HG03025 (cell line): Measurements from ENCODE around the gene NR6A1.
"Not testable (repeated sequence)": the region's sequence is repeated elsewhere in the genome, so short reads cannot be mapped to it uniquely, and the experiment has no call there.

Source experiments
- ATAC-seq: cut with Tn5 transposase; IDR thresholded peaks from one replicate; pipeline ENCODE4 v1.9.1; 2021; ENCODE audit warnings: mild to moderate bottlenecking, moderate library complexity; ENCODE audit not compliant: unreplicated experiment, low FRiP score

Gene NR6A1

DNA sequence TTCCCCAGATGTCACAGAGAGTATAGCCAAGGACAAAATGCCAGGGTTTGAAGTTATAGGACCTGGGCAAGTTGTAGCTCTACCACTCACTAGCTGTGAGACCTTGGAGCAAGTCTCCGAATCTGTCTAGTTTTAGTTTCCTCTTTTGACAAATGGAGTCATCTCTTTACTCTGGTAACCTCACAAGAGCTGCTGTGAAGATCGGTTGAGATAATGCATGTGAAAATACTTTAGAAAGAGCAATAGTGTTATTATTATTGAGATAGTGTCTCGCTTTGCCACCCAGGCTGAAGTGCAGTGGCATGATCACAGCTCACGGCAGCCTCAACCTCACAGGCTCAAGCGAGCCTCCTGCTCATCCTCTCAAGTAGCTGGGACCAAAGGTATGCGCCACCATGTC is 146.0 kb downstream of the NR6A1 start:
- ATAC-seq: no peak

DNA sequence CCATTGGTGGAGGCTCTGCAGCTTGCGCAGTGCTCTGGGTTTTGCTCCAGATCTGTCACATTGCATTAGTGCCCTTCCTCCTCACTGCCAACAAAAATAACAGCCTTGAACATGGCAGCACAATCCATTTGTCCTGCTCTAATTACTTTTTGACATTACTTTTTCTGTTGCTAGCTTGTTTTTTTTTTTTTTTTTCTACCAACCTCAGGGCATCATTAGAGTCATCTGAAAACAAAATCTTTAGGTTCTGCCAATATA is 146.4 kb downstream of the NR6A1 start:
- no peak for ATAC-seq

DNA sequence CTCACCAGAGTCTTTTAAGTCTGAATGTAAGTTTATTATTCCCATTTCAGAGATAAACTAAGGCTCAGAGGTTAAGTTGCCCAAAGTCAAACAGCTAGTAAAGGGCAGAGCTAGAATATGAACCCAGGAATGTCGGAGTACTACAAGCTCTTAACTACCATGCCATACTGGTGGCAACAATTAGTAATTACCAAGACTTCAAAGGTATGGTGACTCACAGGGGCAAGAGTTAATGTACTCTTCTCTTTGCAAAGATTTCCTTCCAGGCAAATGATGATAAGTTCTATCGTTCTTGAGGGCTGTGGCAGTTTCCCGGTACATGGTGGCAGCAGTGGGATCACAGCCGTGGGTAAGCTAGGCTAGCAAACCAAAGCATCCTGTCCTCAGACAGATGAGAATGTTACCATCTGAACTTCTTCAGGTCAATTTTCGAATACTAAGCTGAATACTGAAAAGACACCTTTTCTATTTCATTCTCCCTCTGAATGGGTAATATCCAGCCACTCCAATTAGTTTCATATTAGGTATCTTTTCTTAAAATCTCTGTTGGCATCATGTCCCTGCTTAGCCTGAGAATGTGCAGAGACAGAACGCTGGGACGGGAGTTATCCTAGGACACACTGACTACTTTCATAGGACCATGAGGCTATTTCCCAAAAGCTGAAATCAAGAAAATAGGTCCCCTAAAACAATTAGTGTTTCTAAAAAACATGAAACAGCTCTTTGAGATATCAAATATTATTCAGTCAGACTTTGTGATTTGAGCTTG is 147.0 kb downstream of the NR6A1 start:
- ATAC-seq: no peak

DNA sequence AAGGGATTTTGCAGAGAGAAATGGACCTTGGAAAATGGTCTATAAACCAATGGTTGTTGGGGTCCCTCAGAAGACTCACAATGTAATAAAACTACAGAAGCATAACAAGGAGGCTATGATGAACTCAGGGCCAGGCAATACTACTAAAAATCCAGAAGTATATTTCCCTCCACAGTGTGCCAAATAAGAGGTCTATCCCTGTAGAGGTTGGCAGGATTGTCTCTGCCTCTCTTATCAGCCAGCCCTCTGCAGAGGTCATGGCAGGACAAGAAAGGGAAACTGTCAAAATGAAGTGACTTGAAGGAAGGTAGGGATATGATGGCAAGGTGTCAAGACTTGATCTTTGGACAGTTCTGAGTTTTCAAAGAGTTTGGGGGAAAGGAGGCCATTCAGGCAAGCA is 148.2 kb downstream of the NR6A1 start:
- no peak for ATAC-seq

DNA sequence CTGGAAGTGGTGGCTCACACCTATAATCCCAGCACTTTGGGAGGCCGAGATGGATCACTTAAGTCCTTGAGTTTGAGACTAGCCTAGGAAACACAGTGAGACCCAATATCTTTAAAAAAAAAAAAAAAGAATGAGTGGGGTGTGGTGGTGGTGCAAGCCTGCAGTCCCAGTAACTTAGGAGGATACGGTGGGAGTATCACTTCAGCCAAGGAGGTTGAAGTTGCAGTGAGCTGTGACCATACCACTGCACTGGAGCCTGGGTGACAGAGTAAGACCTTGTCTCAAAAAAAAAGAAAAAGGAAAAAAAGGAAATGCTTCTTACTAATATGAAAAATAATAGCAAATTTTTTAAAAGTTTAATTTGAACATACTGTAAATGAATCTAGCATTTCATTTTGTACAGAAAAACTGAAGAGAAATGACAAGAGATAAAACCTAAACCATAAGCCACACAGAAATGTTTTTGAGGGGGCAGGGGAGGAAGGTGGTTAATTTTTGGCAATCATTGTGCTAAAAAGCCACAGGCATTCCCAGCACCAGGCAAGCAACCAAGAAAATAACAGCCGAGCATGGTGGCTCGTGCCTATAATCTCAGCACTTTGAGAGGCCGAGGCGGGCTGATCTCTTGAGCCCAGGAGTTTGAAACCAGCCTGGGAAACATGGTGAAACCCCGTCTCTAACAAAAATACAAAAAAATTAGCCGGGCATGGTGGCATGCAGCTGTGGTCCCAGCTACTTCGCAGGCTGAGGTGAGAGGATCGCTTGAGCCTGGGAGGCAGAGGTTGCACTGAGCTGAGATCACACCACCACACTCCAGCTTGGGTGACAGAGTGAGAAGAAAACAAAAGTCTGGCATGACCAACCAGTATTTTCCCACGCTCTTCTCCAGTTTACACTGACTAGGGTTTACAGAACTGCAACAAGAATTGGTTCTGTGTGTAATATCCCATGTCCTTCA is 149.5 kb downstream of the NR6A1 start:
- no peak for ATAC-seq

DNA sequence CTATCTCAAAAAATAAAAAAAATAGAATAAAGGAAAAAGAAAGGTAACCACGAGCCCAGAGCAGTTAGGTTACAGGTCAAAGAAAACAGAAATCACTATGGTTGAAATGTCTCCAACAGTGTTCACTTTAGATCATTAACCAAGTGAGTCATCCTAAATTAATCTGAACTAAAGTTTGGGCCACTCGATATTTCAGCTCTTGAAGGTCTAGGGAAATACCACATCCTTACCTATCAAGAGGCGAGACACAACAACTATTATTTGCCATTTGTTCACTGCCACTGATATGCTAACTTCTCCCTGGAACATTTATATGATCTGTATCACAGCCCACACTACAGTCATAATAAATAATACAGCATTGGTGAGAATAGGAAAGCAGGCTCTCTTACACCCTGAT is 152.6 kb downstream of the NR6A1 start:
- no peak for ATAC-seq

DNA sequence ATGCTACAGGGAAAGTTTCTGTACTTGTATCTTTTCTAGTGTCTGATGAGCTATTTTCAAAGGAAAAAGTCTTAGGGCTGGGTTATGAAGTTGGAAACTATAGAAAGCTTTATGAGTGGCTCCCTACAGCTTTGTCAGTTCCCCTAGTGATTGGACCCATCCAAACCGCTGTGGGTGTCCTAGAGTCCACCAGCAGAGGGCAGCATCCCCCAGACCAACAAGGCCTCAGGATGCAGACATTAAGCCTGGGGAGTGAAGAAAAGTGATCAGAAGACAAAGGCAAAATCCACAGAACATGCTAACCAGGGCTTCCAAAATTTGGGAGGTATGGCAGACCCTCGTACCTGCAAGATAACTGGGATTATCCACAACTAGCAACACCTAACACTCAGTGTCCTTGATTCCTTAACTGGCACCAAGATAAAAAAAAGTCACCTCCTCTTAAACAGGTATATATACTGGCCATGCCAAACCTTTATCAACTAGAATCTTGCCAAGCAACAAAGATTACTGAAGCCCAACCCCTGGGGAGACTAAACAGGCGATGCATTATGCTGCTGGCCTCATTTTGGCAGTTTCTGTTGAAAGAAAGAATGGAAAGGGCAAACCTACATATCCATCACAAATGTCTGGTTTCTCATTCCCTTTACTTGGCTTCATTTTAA is 153.5 kb downstream of the NR6A1 start:
- no peak for ATAC-seq

DNA sequence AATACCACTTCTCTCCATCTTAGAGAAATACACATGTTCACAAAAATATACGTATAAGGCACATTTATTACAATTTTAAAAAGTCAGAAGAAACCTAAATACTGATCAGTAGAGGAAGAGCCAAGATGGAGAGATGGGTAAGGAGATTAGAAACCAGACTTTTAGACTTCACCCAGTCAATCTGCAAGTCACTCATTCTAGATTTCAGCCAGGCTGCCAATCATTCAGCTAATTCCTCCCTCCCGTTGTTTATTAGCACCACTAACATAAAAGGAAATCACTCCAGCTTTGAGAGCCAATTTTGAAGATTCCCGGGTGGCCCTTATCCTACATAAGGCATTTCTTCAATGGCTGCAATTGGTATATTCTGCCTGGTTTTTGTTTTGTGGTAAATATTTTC is 154.2 kb downstream of the NR6A1 start:
- no peak for ATAC-seq

DNA sequence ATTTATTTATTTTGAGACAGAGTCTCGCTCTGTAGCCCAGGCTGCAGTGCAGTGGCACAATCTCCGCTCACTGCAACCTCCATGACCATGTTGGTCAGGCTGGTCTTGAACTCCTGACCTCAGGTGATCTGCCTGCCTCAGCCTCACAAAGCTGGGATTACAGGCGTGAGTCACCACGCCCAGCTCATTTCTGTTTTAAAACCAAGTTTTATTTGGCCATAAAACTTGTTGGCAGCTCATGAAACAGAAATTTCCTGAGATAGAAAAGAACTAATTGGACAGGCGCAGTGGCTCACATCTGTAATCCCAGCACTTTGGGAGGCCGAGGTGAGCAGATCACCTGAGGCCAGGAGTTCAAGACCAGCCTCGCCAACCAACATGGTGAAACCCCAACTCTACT is 155.3 kb downstream of the NR6A1 start:
- ATAC-seq: not testable (repeated sequence)

DNA sequence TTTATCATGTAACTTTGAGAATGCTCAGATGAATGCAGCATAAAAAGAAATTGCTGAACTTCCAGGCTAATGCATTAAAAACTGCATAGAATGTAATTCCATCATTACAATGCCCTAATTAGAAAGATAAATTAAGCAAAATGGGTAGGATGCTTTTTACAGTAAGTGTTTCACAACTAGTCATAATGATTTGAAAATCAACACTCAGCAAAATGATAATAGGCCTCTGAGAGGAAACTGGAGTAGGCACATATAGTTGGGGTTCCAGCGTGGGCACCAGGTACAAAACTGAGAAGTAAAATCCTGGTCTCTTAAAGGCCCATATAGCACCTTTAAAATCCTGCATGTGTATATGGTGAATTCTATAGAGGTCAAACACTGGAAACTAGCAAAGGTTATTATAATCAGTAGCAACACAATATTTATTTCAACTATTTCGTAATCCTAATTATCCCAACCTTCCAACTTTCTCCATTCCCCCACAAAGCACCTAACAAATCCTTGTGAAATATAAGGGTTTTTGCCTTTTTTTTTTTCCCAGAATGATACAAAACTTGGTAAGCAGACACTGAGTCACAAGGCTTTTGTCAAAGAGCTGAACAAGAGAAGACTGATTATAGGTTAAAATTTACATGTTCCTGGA is 155.9 kb downstream of the NR6A1 start:
- ATAC-seq: no peak

DNA sequence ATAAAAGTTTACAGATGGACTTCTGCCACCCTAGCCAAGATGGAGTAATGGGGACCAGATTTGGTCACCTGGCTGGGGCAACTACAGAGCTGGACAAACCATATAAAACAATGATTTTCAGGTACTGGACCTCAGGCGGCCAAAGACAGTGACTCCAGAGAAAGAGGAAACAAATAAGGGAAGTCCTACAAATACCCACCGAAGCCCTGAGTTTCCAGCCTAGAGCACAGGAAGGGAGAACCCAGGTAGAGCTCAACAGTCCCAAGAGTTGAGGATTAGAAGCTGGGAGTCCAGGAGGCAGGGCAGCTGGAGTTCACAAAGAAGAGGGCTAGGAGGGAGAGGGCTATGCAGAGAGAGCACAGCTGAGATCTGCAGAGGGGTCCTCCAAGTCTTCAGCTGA is 157.3 kb downstream of the NR6A1 start:
- ATAC-seq: no peak

DNA sequence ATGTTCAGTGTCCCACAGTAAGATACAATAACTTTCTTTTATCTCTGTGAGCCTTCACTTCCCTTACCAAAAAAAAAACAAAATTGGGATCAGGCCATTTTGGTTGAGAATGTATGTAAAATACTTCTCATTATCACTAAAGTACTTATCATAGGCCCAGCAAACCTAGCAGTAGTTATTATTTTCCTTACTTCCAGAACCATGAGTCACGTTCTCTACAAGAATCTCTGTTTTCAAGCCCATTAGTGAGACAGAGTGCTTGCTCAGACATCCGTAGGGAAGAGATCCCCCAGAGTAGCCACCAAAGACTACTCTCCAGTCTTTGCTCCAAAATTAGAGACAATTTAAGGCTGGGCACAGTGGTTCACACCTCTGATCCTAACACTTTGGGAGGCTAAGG is 160.0 kb downstream of the NR6A1 start:
- ATAC-seq: no peak

DNA sequence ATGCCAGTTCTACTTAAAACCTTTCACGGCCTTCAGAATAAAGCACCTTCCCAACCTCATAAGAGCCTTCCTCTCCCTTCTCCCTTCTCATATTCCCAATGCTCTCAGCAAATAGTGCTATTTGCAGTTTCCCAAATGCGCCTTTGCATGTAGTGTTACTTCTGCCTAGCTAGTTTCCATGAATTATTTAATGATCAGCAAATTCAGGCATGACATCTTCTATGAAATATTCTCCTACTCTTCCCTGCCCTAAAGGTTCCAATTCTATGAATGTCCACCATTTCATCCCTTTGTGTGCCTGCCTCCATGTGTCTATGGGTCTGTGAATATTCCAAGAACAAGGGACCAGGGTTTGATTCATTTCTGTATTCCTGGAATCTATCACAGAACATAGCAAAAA is 165.1 kb downstream of the NR6A1 start:
- ATAC-seq: no peak

DNA sequence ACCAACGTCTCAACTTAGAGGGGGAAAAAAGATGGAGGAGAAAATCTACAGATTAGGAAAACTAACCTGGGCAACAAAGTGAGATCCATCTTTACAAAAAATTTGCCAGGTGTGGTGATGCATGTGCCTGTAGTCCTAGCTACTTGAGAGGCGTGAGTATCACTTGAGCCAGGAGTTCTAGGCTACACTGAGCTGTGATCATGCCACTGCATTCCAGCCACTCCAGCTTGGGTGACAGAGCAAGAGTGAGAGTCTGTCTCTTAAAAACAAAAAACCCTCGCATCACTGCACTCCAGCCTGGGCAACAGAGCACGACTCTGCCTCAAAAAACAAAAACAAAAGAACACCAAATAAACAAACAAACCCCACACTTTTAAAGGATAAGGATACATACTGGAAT is 165.9 kb downstream of the NR6A1 start:
- no peak for ATAC-seq

DNA sequence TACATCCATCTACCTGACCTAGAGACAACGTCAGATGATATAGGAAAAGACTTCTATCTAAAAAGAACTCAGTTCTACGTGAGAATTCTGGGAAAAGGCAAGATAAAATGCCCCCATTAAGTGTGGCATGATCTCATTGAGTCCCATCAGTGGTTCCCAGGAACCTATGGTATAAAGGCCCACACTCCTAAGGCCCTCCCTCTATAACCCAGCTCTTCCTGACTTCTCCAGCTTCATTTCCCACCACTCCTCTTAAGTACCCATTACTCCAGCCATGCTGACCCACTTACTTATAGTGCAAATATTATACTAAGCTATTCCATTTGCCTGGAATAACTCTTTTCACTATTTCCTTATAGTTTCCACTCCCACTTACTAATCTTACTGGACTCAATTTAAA is 168.5 kb downstream of the NR6A1 start:
- no peak for ATAC-seq

DNA sequence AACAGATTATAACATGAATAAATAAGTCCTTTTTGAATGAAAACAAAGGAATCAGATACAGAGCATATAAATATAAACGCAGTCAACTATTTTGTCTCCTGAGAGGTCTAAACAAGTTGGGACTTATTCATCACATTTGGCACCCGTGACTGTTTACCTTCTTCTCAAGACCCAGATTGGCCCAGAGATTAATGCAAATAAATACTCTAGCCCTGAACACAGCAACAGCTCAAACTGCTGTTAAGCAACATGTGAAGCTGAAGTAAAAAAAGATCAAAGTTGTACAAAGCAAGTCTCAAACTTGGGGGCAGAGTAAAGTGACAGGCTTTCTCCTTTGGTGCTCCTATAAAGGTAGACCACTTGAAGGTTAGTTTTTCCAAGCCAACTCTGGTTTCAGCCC is 168.9 kb downstream of the NR6A1 start:
- ATAC-seq: no peak

DNA sequence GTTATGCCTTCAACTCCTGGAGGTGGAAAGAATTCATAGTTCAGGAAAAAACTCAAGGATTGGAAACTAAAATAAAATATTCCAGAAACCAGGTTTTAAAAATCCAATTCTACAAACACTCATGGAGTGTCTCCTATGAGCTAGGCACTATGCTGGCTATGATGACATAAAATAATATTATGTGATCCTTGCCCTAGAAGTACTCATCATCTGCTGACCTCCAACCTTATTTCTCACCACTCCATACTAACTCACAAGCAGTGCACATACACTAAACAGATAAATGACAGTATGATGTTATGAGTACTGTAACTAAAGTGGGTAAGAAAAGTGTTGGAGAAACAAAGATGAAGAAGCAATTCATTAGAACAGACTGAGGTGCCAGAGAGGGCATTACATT is 170.7 kb downstream of the NR6A1 start:
- ATAC-seq: no peak

DNA sequence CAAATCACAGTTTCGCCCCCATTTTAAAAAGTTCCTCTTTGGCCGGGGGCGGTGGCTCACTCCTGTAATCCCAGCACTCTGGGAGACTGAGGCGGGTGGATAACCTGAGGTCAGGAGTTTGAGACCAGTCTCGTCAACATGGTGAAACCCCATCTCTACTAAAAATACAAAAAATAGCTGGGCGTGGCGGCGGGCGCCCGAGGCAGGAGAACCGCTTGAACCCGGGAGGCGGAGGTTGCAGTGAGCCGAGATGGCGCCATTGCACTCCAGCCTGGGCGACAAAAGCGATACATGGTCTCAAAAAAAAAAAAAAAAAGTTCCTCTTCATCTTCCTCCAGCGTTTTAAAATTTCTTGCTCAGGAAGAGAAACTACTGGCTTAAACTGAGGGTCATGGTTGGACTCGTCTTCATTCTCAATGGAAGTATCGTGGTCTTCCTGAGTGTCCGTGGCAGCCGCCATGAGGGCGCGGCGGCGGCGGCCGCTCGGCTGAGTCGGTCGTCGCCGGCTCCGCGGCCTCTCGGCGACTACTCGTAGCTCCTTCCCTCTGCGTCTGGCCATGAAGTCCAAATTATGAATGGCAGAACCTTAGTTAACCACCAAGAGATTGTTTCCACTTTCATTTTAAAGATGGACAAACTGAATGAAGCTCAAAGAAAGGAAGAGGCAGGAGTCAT is 171.9 kb downstream of the NR6A1 start:
- ATAC-seq: no peak

DNA sequence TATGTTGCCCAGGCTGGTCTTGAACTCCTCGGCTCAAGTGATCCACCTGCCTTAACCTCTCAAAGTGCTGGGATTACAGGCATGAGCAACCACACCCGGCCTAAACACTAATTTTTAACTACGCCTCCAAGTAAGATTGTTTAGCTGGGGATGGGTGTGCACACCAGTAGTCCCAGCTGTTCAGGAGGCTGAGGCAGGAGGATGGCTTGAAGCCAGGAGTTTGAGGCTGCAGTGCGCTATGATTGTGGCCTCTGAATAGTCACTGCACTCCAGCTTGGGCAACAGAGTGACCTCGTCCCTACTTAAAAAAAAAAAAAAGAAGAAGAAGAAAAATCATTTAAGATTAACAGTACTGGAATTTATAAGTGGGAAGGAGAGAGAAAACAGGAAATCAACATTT is 173.1 kb downstream of the NR6A1 start:
- no peak for ATAC-seq

DNA sequence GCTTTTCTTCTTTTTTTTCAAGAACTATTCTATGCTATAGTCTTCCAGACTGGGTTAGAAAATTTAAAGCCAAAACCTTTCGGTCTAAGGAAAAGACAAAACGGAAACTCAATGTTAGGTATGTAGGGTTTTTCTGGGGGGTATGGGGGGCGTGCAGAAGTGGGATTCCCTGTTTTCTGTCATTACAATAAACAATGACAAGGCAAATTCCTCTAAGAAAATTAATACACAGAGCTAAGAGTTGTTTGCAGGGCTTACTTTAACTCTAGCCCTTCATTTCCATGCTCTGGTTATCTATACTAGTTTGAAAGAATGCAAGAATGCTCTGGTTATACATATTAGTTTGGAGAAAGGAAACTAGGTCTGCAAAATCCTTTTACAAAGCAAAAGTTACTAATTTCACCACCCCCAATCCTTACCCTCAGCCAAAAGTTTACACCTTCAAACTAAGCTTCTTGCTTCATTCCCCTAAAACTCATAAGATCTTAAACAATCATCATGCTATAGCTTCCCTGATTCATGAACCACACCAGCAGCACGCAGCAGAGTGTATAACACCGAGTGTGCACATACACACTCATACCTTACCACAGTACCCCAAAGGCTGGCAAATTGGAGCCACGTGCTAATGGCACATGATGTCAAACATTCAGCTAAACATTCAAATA is 174.8 kb downstream of the NR6A1 start:
- ATAC-seq: no peak
